Thoracic aorta (tissue), 2 donors: Measurements from ENCODE around the gene DYSF. TPM values are rescaled to one million over a fixed set of nuclear protein-coding genes. Genes with fewer than 3 reads are reported as not detected.

Experiments used
- ATAC-seq: fragments of 150-250 bp; one replicate; pipeline ENCODE4 v1.8.0; 2017; ENCODE audit warnings: low read depth; ENCODE audit not compliant: insufficient number of reproducible peaks, low FRiP score
- DNase-seq: peaks from one replicate; pipeline ENCODE4 v3.0.0-alpha.2; 2020; ENCODE audit warnings: low spot score
- H3K27ac ChIP-seq, 2 donors: fragments of 200-600 bp; sonication (generic); 1 replicate in 1 of 2; 2 replicates in 1 of 2; pipeline ENCODE4 v1.5.1; 2016; ENCODE audit warnings: mild to moderate bottlenecking in 2 of 2, moderate library complexity in 2 of 2
- H3K27me3 ChIP-seq: fragments of 200-600 bp; sonication (generic); replicated peaks from 2 replicates; pipeline ENCODE4 v1.6.0; 2016; ENCODE audit warnings: mild to moderate bottlenecking; ENCODE audit not compliant: insufficient read depth
- H3K36me3 ChIP-seq: fragments of 200-600 bp; sonication (generic); one replicate; pipeline ENCODE4 v1.5.1; 2016
- H3K4me1 ChIP-seq, 2 donors: fragments of 200-600 bp; sonication (generic); 1 replicate in 1 of 2; 2 replicates in 1 of 2; pipeline versions ENCODE4 v1.5.1 to v1.6.0; 2016; ENCODE audit warnings: low read depth in 2 of 2, mild to moderate bottlenecking in 1 of 2; ENCODE audit not compliant: control insufficient read depth in 1 of 2
- H3K4me3 ChIP-seq: fragments of 200-600 bp; sonication (generic); 2 replicates; pipeline ENCODE4 v1.5.1; 2016; ENCODE audit warnings: mild to moderate bottlenecking
- H3K9me3 ChIP-seq: fragments of 200-600 bp; sonication (generic); 2 replicates; pipeline ENCODE4 v1.5.1; 2016
- total RNA-seq, 2 donors: library from RNA; depleted of rRNA; stranded (reverse); fragments of >200 nt; gene quantifications; one replicate each; pipeline versions ENCODE4 v1.1.0 to v1.2.3, GENCODE V29; 2016
- TF ChIP-seq, protein P1 (sequence below): fragments of 200-600 bp; sonication (generic); IDR thresholded peaks from one replicate; pipeline ENCODE4 v1.5.1; 2019; ENCODE audit warnings: antibody characterized with exemption

Gene DYSF
- total RNA-seq, 2 donors from 2014 or later = 13.0 to 15.2 TPM

- DNase-seq (no peak), ATAC-seq (no peak)
- Histone ChIP-seq H3K9me3 (no peaks in the 10 kb centered on the region), H3K4me3 (no peak overlapping the region), H3K27me3 (no peaks in the 10 kb centered on the region), H3K27ac (no peak overlapping the region), H3K36me3 (no peaks in the 10 kb centered on the region), H3K4me1 (peaks cover 14 to 57% of the 10 kb centered on the region in 2 donors)
- TF ChIP-seq, protein P1, sequence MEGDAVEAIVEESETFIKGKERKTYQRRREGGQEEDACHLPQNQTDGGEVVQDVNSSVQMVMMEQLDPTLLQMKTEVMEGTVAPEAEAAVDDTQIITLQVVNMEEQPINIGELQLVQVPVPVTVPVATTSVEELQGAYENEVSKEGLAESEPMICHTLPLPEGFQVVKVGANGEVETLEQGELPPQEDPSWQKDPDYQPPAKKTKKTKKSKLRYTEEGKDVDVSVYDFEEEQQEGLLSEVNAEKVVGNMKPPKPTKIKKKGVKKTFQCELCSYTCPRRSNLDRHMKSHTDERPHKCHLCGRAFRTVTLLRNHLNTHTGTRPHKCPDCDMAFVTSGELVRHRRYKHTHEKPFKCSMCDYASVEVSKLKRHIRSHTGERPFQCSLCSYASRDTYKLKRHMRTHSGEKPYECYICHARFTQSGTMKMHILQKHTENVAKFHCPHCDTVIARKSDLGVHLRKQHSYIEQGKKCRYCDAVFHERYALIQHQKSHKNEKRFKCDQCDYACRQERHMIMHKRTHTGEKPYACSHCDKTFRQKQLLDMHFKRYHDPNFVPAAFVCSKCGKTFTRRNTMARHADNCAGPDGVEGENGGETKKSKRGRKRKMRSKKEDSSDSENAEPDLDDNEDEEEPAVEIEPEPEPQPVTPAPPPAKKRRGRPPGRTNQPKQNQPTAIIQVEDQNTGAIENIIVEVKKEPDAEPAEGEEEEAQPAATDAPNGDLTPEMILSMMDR = no peak
Measured at GRCh38 chr2:71705171-71705960, 252.0 kb downstream of the DYSF start.

GRCh38 chr2:71706121-71706520 lies 252.8 kb downstream of the DYSF start:
- DNase-seq = no peak
- Histone ChIP-seq H3K27ac (no peak overlapping the region), H3K4me1 (peaks cover 14 to 59% of the 10 kb centered on the region in 2 donors), H3K9me3 (no peaks in the 10 kb centered on the region), H3K27me3 (no peaks in the 10 kb centered on the region), H3K4me3 (no peak overlapping the region), H3K36me3 (no peaks in the 10 kb centered on the region)
- ATAC-seq = no peak
- TF ChIP-seq, protein P1 = no peak

DNA sequence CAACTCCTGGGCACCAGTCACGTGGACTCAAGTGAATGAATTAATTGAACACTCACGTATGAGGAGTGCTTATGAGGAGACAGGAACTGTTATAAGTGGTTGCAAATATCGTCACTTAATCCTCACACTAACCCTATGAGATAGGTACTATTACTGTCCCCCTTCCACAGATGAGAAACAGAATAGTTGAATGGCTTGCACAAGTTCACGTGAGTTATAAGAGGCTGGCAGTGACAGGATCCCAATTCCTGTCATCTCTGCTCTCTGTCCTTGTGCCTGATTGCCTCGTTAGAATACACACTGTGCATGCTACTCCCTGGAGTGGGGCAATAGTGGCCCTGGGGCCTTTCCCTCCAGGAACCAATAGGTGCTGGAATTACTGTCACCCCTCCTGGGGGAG lies 253.5 kb downstream of the DYSF start:
- Histone ChIP-seq H3K4me1 (peaks cover 7 to 58% of the 10 kb centered on the region in 2 donors), H3K9me3 (no peaks in the 10 kb centered on the region), H3K27ac (no peak overlapping the region), H3K4me3 (no peak overlapping the region), H3K27me3 (no peaks in the 10 kb centered on the region), H3K36me3 (no peaks in the 10 kb centered on the region)
- ATAC-seq (no peak), DNase-seq (no peak)
- TF ChIP-seq, protein P1 = no peak

- ATAC-seq (no peak), DNase-seq (no peak)
- H3K27ac ChIP-seq = peak overlapping the region in 1 of 2 donors; percentile 15
- TF ChIP-seq, protein P1 = no peak
- H3K36me3 ChIP-seq = no peaks in the 10 kb centered on the region
- no peaks in the 10 kb centered on the region for H3K27me3 ChIP-seq
- H3K4me3 ChIP-seq = no peak overlapping the region
- H3K9me3 ChIP-seq = no peaks in the 10 kb centered on the region
- peaks cover 20 to 52% of the 10 kb centered on the region in 2 donors for H3K4me1 ChIP-seq
Measured at GRCh38 chr2:71710367-71711132, 257.2 kb downstream of the DYSF start.

DNA sequence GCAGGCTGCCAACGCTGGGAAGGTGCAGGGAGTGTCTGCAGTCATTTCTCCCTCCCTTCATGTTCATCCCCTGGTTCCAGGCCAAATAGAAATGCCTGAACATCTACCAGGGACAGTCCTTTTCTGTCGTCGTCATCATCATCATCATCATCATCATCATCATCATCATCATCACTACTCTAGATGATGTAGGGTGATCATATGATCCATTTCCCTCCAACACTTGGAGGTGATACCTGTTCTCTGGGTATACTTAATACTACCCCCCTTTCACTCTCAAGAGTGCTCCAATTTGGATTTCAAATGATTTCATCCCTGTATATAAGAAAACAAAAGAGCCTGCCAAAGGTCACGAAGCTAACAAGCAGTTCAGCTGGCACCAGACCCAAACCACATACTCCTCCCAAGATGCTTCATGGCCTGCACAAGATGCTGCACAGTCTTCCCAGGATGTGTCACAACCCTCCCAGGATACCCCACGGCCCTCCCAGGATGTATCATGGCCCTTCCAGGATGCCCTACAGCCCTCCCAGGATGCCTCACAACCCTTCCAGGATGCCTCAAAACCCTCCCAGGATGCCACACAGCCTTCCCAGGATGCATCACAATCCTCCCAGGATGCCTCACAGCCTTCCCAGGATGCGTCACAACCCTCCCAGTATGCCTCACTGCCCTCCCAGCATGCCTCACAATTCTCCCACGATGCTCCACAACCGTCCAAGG lies 257.9 kb downstream of the DYSF start:
- Histone ChIP-seq H3K27me3 (no peaks in the 10 kb centered on the region), H3K27ac (no peak overlapping the region), H3K9me3 (no peaks in the 10 kb centered on the region), H3K4me1 (peaks cover 26 to 58% of the 10 kb centered on the region in 2 donors), H3K4me3 (no peak overlapping the region), H3K36me3 (no peaks in the 10 kb centered on the region)
- no peak for ATAC-seq
- no peak for DNase-seq
- TF ChIP-seq, protein P1 = no peak
